K562 (cell line): ENCODE measurements around the gene SLC12A1. TPM values are rescaled to one million over a fixed set of nuclear protein-coding genes. Genes with fewer than 3 reads are reported as not detected.

Experiments used
- ATAC-seq: fragments of 200-7000 bp; cut with Tn5 transposase; 3 replicates; pipeline ENCODE4 v1.9.1; 2020; ENCODE audit warnings: moderate library complexity
- BruUV-seq: library from RNA; stranded (reverse); fragments of 400-500 nt; replicated peaks from 2 replicates; lab custom pipeline; 2021; lab: Mats Ljungman, UMichigan
- CTCF ChIA-PET: fragments of 300-600 bp; formaldehyde crosslinking; extraction: SDS; loops from one replicate; lab custom pipeline; 2021; ENCODE audit warnings: low intra/inter-chr PET ratio; lab: Yijun Ruan, JAX
- POLR2A ChIA-PET: fragments of 300-600, 350-650 bp; sonication (Branson Sonifier 250); formaldehyde crosslinking; extraction: SDS; loops from one replicate; lab custom pipeline; 2021; ENCODE audit warnings: antibody characterized with exemption, inconsistent platforms; lab: Yijun Ruan, JAX
- DNase-seq, 4 experiments: peaks; one replicate each; pipeline versions ENCODE4 v3.0.0 to v3.0.0-alpha.2; 2011 to 2018; ENCODE audit warnings: low spot score in 3 of 4, mixed read lengths in 3 of 4; ENCODE audit errors: extremely low read depth in 1 of 4
- FAIRE-seq: peaks from 2 replicates; lab custom pipeline; 2011; peaks lifted over from hg19 to GRCh38; lab: Jason Lieb, UNC
- H2AFZ ChIP-seq: 2 replicates; pipeline ENCODE4 v1.6.0; 2011; ENCODE audit warnings: low read depth, low read length, control low read depth, inconsistent platforms
- H3K27ac ChIP-seq: fragments of 200-600 bp; 3 replicates; pipeline ENCODE4 v1.8.0; 2011; ENCODE audit warnings: low read depth, mild to moderate bottlenecking, control low read depth, inconsistent platforms, low read length, moderate library complexity, mixed read lengths; ENCODE audit errors: extremely low read depth
- H3K27me3 ChIP-seq, 2 experiments: fragments of 300-600 bp in 1 of 2; 2 replicates in 1 of 2; 3 replicates in 1 of 2; pipeline versions ENCODE4 v1.6.0 to v1.8.0; 2011; ENCODE audit warnings: inconsistent platforms in 2 of 2, low read length in 2 of 2, mild to moderate bottlenecking in 1 of 2, mixed read lengths in 1 of 2, moderate library complexity in 1 of 2; ENCODE audit not compliant: control insufficient read depth in 2 of 2, insufficient read depth in 2 of 2
- H3K36me3 ChIP-seq: fragments of 300-600 bp; 3 replicates; pipeline ENCODE4 v1.8.0; 2011; ENCODE audit warnings: mild to moderate bottlenecking, low read length, inconsistent platforms; ENCODE audit not compliant: control insufficient read depth, insufficient read depth
- H3K4me1 ChIP-seq, 2 experiments: fragments of 200-600 bp in 1 of 2; replicated peaks in 1 of 2; 2 replicates in 1 of 2; 3 replicates in 1 of 2; pipeline versions ENCODE4 v1.5.1 to v1.8.0; 2011; ENCODE audit warnings: inconsistent platforms in 2 of 2, low read length in 2 of 2, mild to moderate bottlenecking in 1 of 2, mixed read lengths in 1 of 2, moderate library complexity in 1 of 2; ENCODE audit not compliant: control insufficient read depth in 2 of 2, insufficient read depth in 2 of 2
- H3K4me2 ChIP-seq: 2 replicates; pipeline ENCODE4 v1.6.1; 2011; ENCODE audit warnings: low read length, control low read depth, inconsistent platforms, mixed read lengths; ENCODE audit not compliant: insufficient read depth
- H3K4me3 ChIP-seq: fragments of 200-600 bp; sonication (generic), shearing (Covaris generic); 2 replicates; pipeline ENCODE4 v1.5.1; 2016; ENCODE audit warnings: control low read depth, inconsistent platforms
- H3K79me2 ChIP-seq: fragments of 200-600 bp; 3 replicates; pipeline ENCODE4 v1.8.0; 2011; ENCODE audit warnings: low read length, inconsistent platforms; ENCODE audit not compliant: control insufficient read depth, insufficient read depth
- H3K9ac ChIP-seq, 2 experiments: 2 replicates each; pipeline versions ENCODE4 v1.6.0 to v1.6.1; 2011; ENCODE audit warnings: low read depth in 2 of 2, low read length in 2 of 2, control low read depth in 1 of 2, inconsistent platforms in 1 of 2, mild to moderate bottlenecking in 1 of 2, mixed read lengths in 1 of 2; ENCODE audit not compliant: insufficient read depth in 1 of 2
- H3K9me1 ChIP-seq: one replicate; pipeline ENCODE4 v1.6.0; 2011; ENCODE audit warnings: inconsistent platforms, mild to moderate bottlenecking, low read length, moderate library complexity; ENCODE audit not compliant: control insufficient read depth, insufficient read depth
- H3K9me3 ChIP-seq: replicated peaks from 2 replicates; pipeline ENCODE4 v1.5.1; 2011; ENCODE audit warnings: low read depth, low read length, inconsistent platforms; ENCODE audit not compliant: control insufficient read depth, insufficient read depth
- H4K20me1 ChIP-seq: replicated peaks from 2 replicates; pipeline ENCODE4 v1.6.1; 2011; ENCODE audit warnings: low read length, inconsistent platforms, mixed read lengths; ENCODE audit not compliant: control insufficient read depth, insufficient read depth
- AFF4 ChIP-seq: sonication (generic); formaldehyde crosslinking; IDR thresholded peaks from 2 replicates; pipeline ENCODE4 v1.8.0; 2023; ENCODE audit warnings: mild to moderate bottlenecking, missing genetic modification reagents
- BCL6 ChIP-seq: fragments of 250-450 bp; sonication (Bioruptor Pico); IDR thresholded peaks from 2 replicates; pipeline ENCODE4 v1.4.0; 2020
- DEAF1 ChIP-seq: fragments of 450-650 bp; formaldehyde crosslinking; IDR thresholded peaks from 2 replicates; pipeline ENCODE4 v1.4.0; 2020; ENCODE audit warnings: mild to moderate bottlenecking, moderate library complexity
- DIDO1 ChIP-seq: fragments of 450-650 bp; IDR thresholded peaks from 2 replicates; pipeline ENCODE4 v1.6.1; 2016; ENCODE audit warnings: low read depth, missing biosample characterization, missing genetic modification characterization
- HDAC8 ChIP-seq: fragments of 450-650 bp; IDR thresholded peaks from 2 replicates; pipeline ENCODE4 v1.6.1; 2016; ENCODE audit warnings: mild to moderate bottlenecking, missing genetic modification characterization, moderate library complexity, missing compliant biosample characterization
- LARP7 ChIP-seq: fragments of 450-650 bp; IDR thresholded peaks from 2 replicates; pipeline ENCODE4 v1.6.1; 2016
- NBN ChIP-seq: fragments of 450-650 bp; IDR thresholded peaks from 2 replicates; pipeline ENCODE4 v1.6.1; 2016; ENCODE audit warnings: low read depth, mild to moderate bottlenecking
- PHB ChIP-seq: fragments of 250-450 bp; sonication (Bioruptor Pico); IDR thresholded peaks from 2 replicates; pipeline ENCODE4 v1.5.0; 2021
- PHF20 ChIP-seq: fragments of 450-650 bp; IDR thresholded peaks from 2 replicates; pipeline ENCODE4 v1.6.1; 2018; ENCODE audit not compliant: partially characterized antibody
- POLR2B ChIP-seq: fragments of 450-650 bp; IDR thresholded peaks from 2 replicates; pipeline ENCODE4 v1.6.1; 2018; ENCODE audit warnings: low read depth; ENCODE audit not compliant: partially characterized antibody
- RAD51 ChIP-seq: fragments of 450-650 bp; IDR thresholded peaks from 2 replicates; pipeline ENCODE4 v1.7.1; 2016; ENCODE audit warnings: low read depth, mild to moderate bottlenecking, borderline replicate concordance
- SIN3B ChIP-seq: fragments of 450-650 bp; IDR thresholded peaks from 2 replicates; pipeline ENCODE4 v1.6.1; 2017; ENCODE audit warnings: low read depth, mild to moderate bottlenecking, moderate library complexity
- ZNF445 ChIP-seq: fragments of 250-450 bp; sonication (Bioruptor Pico); IDR thresholded peaks from 2 replicates; pipeline ENCODE4 v1.4.0; 2020; ENCODE audit warnings: low read depth, mild to moderate bottlenecking, moderate library complexity
- ZNF561 ChIP-seq: fragments of 450-650 bp; formaldehyde crosslinking; conservative IDR thresholded peaks from 2 replicates; pipeline ENCODE4 v1.4.0; 2020; ENCODE audit warnings: mild to moderate bottlenecking, moderate library complexity
- WGBS: fragments of 100-300 bp; shearing (Covaris generic); methylation state at CpG from one replicate; pipeline ENCODE4 v1.1.6; 2016; ENCODE audit warnings: low coverage, mixed read lengths; ENCODE audit not compliant: insufficient coverage; ENCODE audit errors: missing lambda C conversion rate; 5-methylcytosine and 5-hydroxymethylcytosine counted together
- in situ Hi-C: fragments of 300-500 bp; cut with MboI; formaldehyde crosslinking; loops from 4 replicates; pipeline ENCODE4 v1.15.0; 2018; ENCODE audit warnings: inconsistent platforms, mixed read lengths
- intact Hi-C: fragments of 100-400 bp; cut with micrococcal nuclease; formaldehyde crosslinking; loops from 2 replicates; pipeline ENCODE4 v1.14.2; 2022
- polyA plus RNA-seq, 8 experiments: library from polyadenylated mRNA; depleted of rRNA in 4 of 8; stranded (reverse) in 5 of 8; unstranded in 3 of 8; fragments of >200 nt; fragmentation: Nextera tagmentation in 2 of 8; fragmentation: Illumina TruSeq in 1 of 8; extraction: Ambion mirVana in 2 of 8; extraction: Trizol in 1 of 8; gene quantifications; 2 replicates each; pipeline versions ENCODE4 v1.2.1 to v1.2.3, GENCODE V29; 2011 to 2014; ENCODE audit warnings: inconsistent platforms in 1 of 8, missing spikeins in 1 of 8
- total RNA-seq, 7 experiments: library from RNA; depleted of rRNA in 6 of 7; stranded (reverse); fragments of >200 nt in 6 of 7; fragmentation: Illumina TruSeq in 2 of 7; extraction: Trizol in 2 of 7; gene quantifications; 2 replicates each; pipeline versions ENCODE4 v1.2.1 to v1.2.3, GENCODE V29; 2011 to 2021; ENCODE audit warnings: low replicate concordance in 1 of 7

The SLC12A1 gene
- total and polyA plus RNA-seq, 9 of the 15 experiments (the other 6 are each of a cell fraction or from before 2014, with no cell fraction given), result not detected

GRCh38 chr15:48278666-48279065 is 72.6 kb downstream of the SLC12A1 start:
- ChIA-PET CTCF (no interaction called here), POLR2A (interaction anchor here (0.6 to 0.8 kb wide), 2 partner anchors 397 to 1611 kb away, joined by 3 read pairs; no protein-coding TSS in a partner anchor)
- Histone ChIP-seq H4K20me1 (no peaks in the 10 kb centered on the region), H2AFZ (no peak overlapping the region), H3K27ac (no peak overlapping the region), H3K79me2 (no peaks in the 10 kb centered on the region), H3K9me1 (no peaks in the 10 kb centered on the region), H3K4me1 (no peaks in the 10 kb centered on the region), H3K4me3 (no peak overlapping the region), H3K9me3 (no peaks in the 10 kb centered on the region), H3K4me2 (no peak overlapping the region), H3K9ac (no peak overlapping the region), H3K36me3 (no peaks in the 10 kb centered on the region), H3K27me3 (no peaks in the 10 kb centered on the region)
- TF ChIP-seq NBN, result no peak
- no peak for TF ChIP-seq PHB (CRISPR knock-in tag)
- no peak for TF ChIP-seq HDAC8
- in situ Hi-C loops, result no loop called here
- intact Hi-C loops, result no loop called here
- ATAC-seq (no peak), DNase-seq (no peak), FAIRE-seq (no peak)
- BruUV-seq, result no TSS peak

GRCh38 chr15:48279608-48280007 is 73.5 kb downstream of the SLC12A1 start:
- no peak for ATAC-seq
- no TSS peak for BruUV-seq
- FAIRE-seq, result no peak
- TF ChIP-seq ZNF561 (CRISPR knock-in tag), result no peak
- TF ChIP-seq BCL6, result no peak
- no peak for TF ChIP-seq DEAF1 (CRISPR knock-in tag)
- no peak for TF ChIP-seq DIDO1
- no peak for TF ChIP-seq LARP7
- TF ChIP-seq PHF20, result no peak
- no peak for TF ChIP-seq RAD51
- no peak for TF ChIP-seq SIN3B
- no peak for TF ChIP-seq AFF4
- no peak for TF ChIP-seq ZNF445
- no peak for TF ChIP-seq POLR2B

More at GRCh38 chr15:48279608-48280007, 73.5 kb downstream of the SLC12A1 start:
- no peaks in the 10 kb centered on the region for H3K9me3 ChIP-seq
- no peaks in the 10 kb centered on the region for H3K27me3 ChIP-seq
- H3K27ac ChIP-seq, result no peak overlapping the region
- in situ Hi-C loops (no loop called here), intact Hi-C loops (no loop called here)
- no peaks in the 10 kb centered on the region for H4K20me1 ChIP-seq
- no peak overlapping the region for H3K4me3 ChIP-seq
- no peak overlapping the region for H3K4me2 ChIP-seq
- no peak for DNase-seq
- no peaks in the 10 kb centered on the region for H3K79me2 ChIP-seq
- no peaks in the 10 kb centered on the region for H3K9me1 ChIP-seq
- ChIA-PET CTCF (no interaction called here), POLR2A (no interaction called here)
- no peaks in the 10 kb centered on the region for H3K4me1 ChIP-seq
- 0% methylated on average over 1 of the region's 1 CpG for WGBS
- no peak overlapping the region for H3K9ac ChIP-seq
- H2AFZ ChIP-seq, result no peak overlapping the region
- no peaks in the 10 kb centered on the region for H3K36me3 ChIP-seq
